Effector memory CD8-positive, alpha-beta T cell (primary cell): ENCODE results near the gene ARMC8.

Experiments used
- ATAC-seq: fragments of 150-1000 bp; cut with Tn5 transposase; replicated peaks from 2 replicates; pipeline ENCODE4 v1.10.0; 2021; ENCODE audit warnings: mild to moderate bottlenecking, moderate library complexity
- DNase-seq, 3 experiments: peaks; one replicate each; pipeline ENCODE4 v3.0.0; 2021
- H3K27ac Mint-ChIP-seq, 2 donors: one replicate each; pipeline ENCODE4 v1.8.0; 2022; ENCODE audit warnings: mild to moderate bottlenecking in 2 of 2, mixed read lengths in 2 of 2, moderate library complexity in 2 of 2
- H3K27me3 Mint-ChIP-seq, 2 donors: one replicate each; pipeline ENCODE4 v1.8.0; 2022; ENCODE audit warnings: mixed read lengths in 2 of 2
- H3K36me3 Mint-ChIP-seq: one replicate; pipeline ENCODE4 v1.8.0; 2022; ENCODE audit warnings: mild to moderate bottlenecking, moderate library complexity, mixed read lengths; ENCODE audit not compliant: insufficient read depth
- H3K4me1 Mint-ChIP-seq, 2 donors: one replicate each; pipeline ENCODE4 v1.8.0; 2022; ENCODE audit warnings: low read depth in 2 of 2, mixed read lengths in 2 of 2
- H3K4me3 Mint-ChIP-seq, 2 donors: one replicate each; pipeline ENCODE4 v1.8.0; 2022; ENCODE audit warnings: mild to moderate bottlenecking in 2 of 2, mixed read lengths in 2 of 2, moderate library complexity in 2 of 2
- H3K9me3 Mint-ChIP-seq, 2 donors: one replicate each; pipeline ENCODE4 v1.8.0; 2022; ENCODE audit warnings: mixed read lengths in 2 of 2

The ARMC8 gene

DNA sequence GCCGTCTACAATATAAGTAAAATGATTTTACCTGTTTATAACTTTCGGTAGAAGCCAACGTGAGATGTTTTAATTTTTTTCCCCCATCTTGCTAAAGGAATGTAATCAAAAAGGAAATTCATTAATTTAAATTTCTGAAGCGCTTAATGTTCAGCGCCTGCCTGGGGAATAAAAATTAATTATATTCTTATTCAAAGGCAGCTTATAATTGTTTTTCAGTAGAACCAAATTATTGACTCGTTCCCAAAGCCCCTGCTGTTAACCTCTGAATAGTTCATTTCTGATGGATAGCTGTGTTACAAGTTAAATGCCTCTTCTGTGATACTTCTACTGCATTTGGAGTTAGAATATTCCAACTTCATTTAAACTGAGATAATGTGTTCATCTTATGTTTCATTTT is 51.6 kb downstream of the ARMC8 start:
- Mint-ChIP-seq H3K36me3 (peaks cover 57% of the 10 kb centered on the region), H3K9me3 (no peaks in the 10 kb centered on the region), H3K27ac (no peak overlapping the region), H3K4me1 (peaks cover 9 to 14% of the 10 kb centered on the region in 2 donors), H3K27me3 (no peaks in the 10 kb centered on the region), H3K4me3 (no peak overlapping the region)
- DNase-seq (no peak), ATAC-seq (no peak)

GRCh38 chr3:138241061-138241460 is 54.0 kb downstream of the ARMC8 start:
- no peaks in the 10 kb centered on the region for H3K27me3 Mint-ChIP-seq
- H3K27ac Mint-ChIP-seq: no peak overlapping the region
- DNase-seq (no peak), ATAC-seq (no peak)
- H3K4me1 Mint-ChIP-seq: peaks cover 3 to 4% of the 10 kb centered on the region in 2 donors
- no peak overlapping the region for H3K4me3 Mint-ChIP-seq
- H3K36me3 Mint-ChIP-seq: peaks cover 50% of the 10 kb centered on the region
- no peaks in the 10 kb centered on the region for H3K9me3 Mint-ChIP-seq

GRCh38 chr3:138241676-138242075 is 54.6 kb downstream of the ARMC8 start:
- H3K36me3 Mint-ChIP-seq: peaks cover 49% of the 10 kb centered on the region
- H3K27me3 Mint-ChIP-seq: no peaks in the 10 kb centered on the region
- no peak overlapping the region for H3K4me3 Mint-ChIP-seq
- DNase-seq (no peak), ATAC-seq (no peak)
- H3K4me1 Mint-ChIP-seq: no peaks in the 10 kb centered on the region
- H3K27ac Mint-ChIP-seq: no peak overlapping the region
- no peaks in the 10 kb centered on the region for H3K9me3 Mint-ChIP-seq

GRCh38 chr3:138242466-138242865 is 55.4 kb downstream of the ARMC8 start:
- Mint-ChIP-seq H3K27ac (no peak overlapping the region), H3K36me3 (peaks cover 46% of the 10 kb centered on the region), H3K9me3 (no peaks in the 10 kb centered on the region), H3K27me3 (no peaks in the 10 kb centered on the region), H3K4me3 (no peak overlapping the region), H3K4me1 (no peaks in the 10 kb centered on the region)
- no peak for DNase-seq
- ATAC-seq: no peak

GRCh38 chr3:138245026-138245425 is 57.9 kb downstream of the ARMC8 start:
- Mint-ChIP-seq H3K27ac (peak overlapping the region in 1 of 2 donors; percentile 20), H3K36me3 (peaks cover 34% of the 10 kb centered on the region), H3K4me3 (no peak overlapping the region), H3K27me3 (no peaks in the 10 kb centered on the region), H3K4me1 (no peaks in the 10 kb centered on the region), H3K9me3 (no peaks in the 10 kb centered on the region)
- DNase-seq: no peak
- no peak for ATAC-seq

- DNase-seq (no peak), ATAC-seq (no peak)
- Mint-ChIP-seq H3K4me1 (no peaks in the 10 kb centered on the region), H3K36me3 (peaks cover 20% of the 10 kb centered on the region), H3K27me3 (no peaks in the 10 kb centered on the region), H3K27ac (no peak overlapping the region), H3K9me3 (no peaks in the 10 kb centered on the region), H3K4me3 (no peak overlapping the region)
These were observed 62.5 kb downstream of the ARMC8 start for GRCh38 chr3:138249636-138250035.

DNA sequence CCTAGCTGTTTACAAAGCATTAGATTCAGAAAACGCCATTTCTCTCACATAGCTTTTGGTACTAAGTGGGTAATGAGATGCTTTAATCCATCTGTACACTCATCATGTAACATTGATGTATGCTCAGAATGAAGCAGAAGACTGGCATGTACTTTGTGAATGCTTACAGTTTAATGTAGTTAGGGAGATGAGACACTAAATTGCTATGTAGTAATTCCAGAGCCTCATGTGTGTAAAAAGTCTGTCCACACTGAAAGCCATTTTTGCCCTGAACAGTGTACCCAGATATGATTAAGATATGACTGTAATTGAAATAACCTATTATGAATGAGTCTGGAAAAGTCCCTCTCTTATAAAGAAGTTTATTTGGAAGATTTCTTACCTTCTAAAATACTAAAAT is 66.5 kb downstream of the ARMC8 start:
- Mint-ChIP-seq H3K27ac (peak overlapping the region in 1 of 2 donors; percentile 27), H3K36me3 (peaks cover 3% of the 10 kb centered on the region), H3K4me3 (no peak overlapping the region), H3K9me3 (no peaks in the 10 kb centered on the region), H3K27me3 (no peaks in the 10 kb centered on the region), H3K4me1 (peaks cover 0 to 5% of the 10 kb centered on the region in 2 donors)
- ATAC-seq (no peak), DNase-seq (no peak)

DNA sequence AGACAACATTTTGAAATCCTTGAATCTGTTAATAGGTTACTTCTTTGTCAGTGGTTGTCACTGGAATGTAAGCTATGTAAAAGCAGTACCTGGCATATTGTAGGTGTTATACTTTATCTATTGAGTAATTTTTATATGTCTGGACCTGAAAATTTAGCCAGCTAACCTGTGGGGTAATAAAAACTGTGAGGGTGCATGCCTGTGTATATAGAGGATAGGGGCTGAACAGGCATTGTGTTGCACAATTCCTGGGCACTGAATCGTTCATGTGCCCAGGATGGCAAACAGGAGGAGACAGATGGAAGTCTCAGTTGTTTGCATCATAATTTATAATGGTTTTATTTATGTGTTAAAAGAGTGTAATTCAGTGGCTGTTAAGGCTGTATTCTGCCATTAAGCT is 67.1 kb downstream of the ARMC8 start:
- DNase-seq: no peak
- no peaks in the 10 kb centered on the region for H3K27me3 Mint-ChIP-seq
- no peaks in the 10 kb centered on the region for H3K9me3 Mint-ChIP-seq
- H3K4me3 Mint-ChIP-seq: no peak overlapping the region
- peak overlapping the region; percentile 27 to 35 for H3K27ac Mint-ChIP-seq
- H3K4me1 Mint-ChIP-seq: peaks cover 0 to 5% of the 10 kb centered on the region in 2 donors
- peaks cover 3% of the 10 kb centered on the region for H3K36me3 Mint-ChIP-seq
- ATAC-seq: no peak

- H3K9me3 Mint-ChIP-seq: no peaks in the 10 kb centered on the region
- DNase-seq (no peak), ATAC-seq (no peak)
- H3K4me3 Mint-ChIP-seq: no peak overlapping the region
- peaks cover 1 to 7% of the 10 kb centered on the region in 2 donors for H3K4me1 Mint-ChIP-seq
- H3K36me3 Mint-ChIP-seq: peaks cover 3% of the 10 kb centered on the region
- H3K27me3 Mint-ChIP-seq: no peaks in the 10 kb centered on the region
- H3K27ac Mint-ChIP-seq: no peak overlapping the region
These were observed 68.9 kb downstream of the ARMC8 start for GRCh38 chr3:138256022-138256421.

DNA sequence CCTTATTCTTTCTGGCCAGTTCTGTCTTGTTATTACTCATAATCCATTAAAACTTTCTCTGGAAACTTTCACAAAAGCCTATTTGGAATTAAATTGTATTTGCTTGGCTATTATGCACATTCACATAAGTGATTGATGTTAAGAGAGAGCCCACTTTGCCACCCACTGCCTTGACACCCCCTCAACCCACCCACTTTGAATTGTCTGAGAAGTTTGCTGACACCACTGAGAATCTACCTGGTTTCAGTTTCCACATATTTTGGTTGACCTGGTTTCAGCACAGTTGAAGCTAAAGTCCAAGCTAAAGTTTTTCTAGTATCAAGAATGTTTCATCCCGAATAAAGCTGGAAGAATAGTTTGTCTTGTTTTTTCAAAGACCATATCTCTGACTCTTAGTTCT is 70.9 kb downstream of the ARMC8 start:
- H3K27ac Mint-ChIP-seq: peak overlapping the region in 1 of 2 donors; percentile 47
- H3K36me3 Mint-ChIP-seq: peaks cover 3% of the 10 kb centered on the region

GRCh38 chr3:138259126-138259525 is 72.0 kb downstream of the ARMC8 start:
- peaks cover 5% of the 10 kb centered on the region for H3K36me3 Mint-ChIP-seq
- H3K27ac Mint-ChIP-seq: peak overlapping the region in 1 of 2 donors; percentile 24
- H3K27me3 Mint-ChIP-seq: no peaks in the 10 kb centered on the region
- no peak overlapping the region for H3K4me3 Mint-ChIP-seq
- peaks cover 3 to 10% of the 10 kb centered on the region in 2 donors for H3K4me1 Mint-ChIP-seq
- no peaks in the 10 kb centered on the region for H3K9me3 Mint-ChIP-seq
- DNase-seq: no peak
- no peak for ATAC-seq

More for the DNA sequence above, 70.9 kb downstream of the ARMC8 start:
- ATAC-seq: no peak
- no peak for DNase-seq
- peaks cover 3 to 10% of the 10 kb centered on the region in 2 donors for H3K4me1 Mint-ChIP-seq
- H3K9me3 Mint-ChIP-seq: no peaks in the 10 kb centered on the region
- H3K27me3 Mint-ChIP-seq: no peaks in the 10 kb centered on the region
- H3K4me3 Mint-ChIP-seq: no peak overlapping the region

DNA sequence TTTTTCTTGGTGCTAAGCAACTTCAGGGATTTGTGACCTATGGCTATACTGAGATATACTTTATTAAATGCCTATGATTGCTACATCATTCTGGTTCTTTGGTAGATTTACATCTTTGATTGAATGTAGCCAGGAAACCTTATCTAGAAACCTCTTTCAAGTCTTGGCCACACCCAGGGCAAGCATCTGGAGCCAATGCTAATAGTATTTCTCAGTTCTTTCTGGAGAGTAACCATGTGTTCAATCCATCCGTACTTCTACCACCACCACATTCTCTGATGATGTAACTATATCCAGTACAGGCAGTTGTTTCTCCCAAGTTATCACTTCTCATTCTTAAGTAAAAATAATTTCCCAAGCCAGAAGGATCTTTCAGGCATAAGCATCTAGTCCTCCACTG is 73.5 kb downstream of the ARMC8 start:
- no peak for DNase-seq
- Mint-ChIP-seq H3K4me1 (peaks cover 3 to 10% of the 10 kb centered on the region in 2 donors), H3K27ac (peak overlapping the region in 1 of 2 donors; percentile 24), H3K27me3 (no peaks in the 10 kb centered on the region), H3K9me3 (no peaks in the 10 kb centered on the region), H3K4me3 (no peak overlapping the region), H3K36me3 (peaks cover 12% of the 10 kb centered on the region)
- ATAC-seq: no peak

GRCh38 chr3:138263104-138263503 is 76.0 kb downstream of the ARMC8 start:
- peaks cover 12% of the 10 kb centered on the region for H3K36me3 Mint-ChIP-seq
- no peak for ATAC-seq
- no peak for DNase-seq
- no peaks in the 10 kb centered on the region for H3K9me3 Mint-ChIP-seq
- no peak overlapping the region for H3K27ac Mint-ChIP-seq
- H3K27me3 Mint-ChIP-seq: no peaks in the 10 kb centered on the region
- H3K4me1 Mint-ChIP-seq: peaks cover 3 to 5% of the 10 kb centered on the region in 2 donors
- H3K4me3 Mint-ChIP-seq: no peak overlapping the region

- Mint-ChIP-seq H3K27me3 (no peaks in the 10 kb centered on the region), H3K4me3 (no peak overlapping the region), H3K4me1 (peaks cover 3 to 4% of the 10 kb centered on the region in 2 donors), H3K9me3 (no peaks in the 10 kb centered on the region), H3K36me3 (peaks cover 16% of the 10 kb centered on the region), H3K27ac (no peak overlapping the region)
- ATAC-seq (no peak), DNase-seq (no peak)
These were observed 78.6 kb downstream of the ARMC8 start for GRCh38 chr3:138265745-138266144.

GRCh38 chr3:138267083-138267482 is 80.0 kb downstream of the ARMC8 start:
- Mint-ChIP-seq H3K4me1 (no peaks in the 10 kb centered on the region), H3K27me3 (no peaks in the 10 kb centered on the region), H3K4me3 (no peak overlapping the region), H3K9me3 (no peaks in the 10 kb centered on the region), H3K36me3 (peaks cover 16% of the 10 kb centered on the region), H3K27ac (no peak overlapping the region)
- ATAC-seq (no peak), DNase-seq (no peak)
